Measurements from ENCODE around the gene AEBP2. TPM values are rescaled to one million over a fixed set of nuclear protein-coding genes. Genes with fewer than 3 reads are reported as not detected.

AEBP2 gene
- total and polyA plus RNA-seq, 2 donors, result 21.2 to 33.0 TPM

DNA sequence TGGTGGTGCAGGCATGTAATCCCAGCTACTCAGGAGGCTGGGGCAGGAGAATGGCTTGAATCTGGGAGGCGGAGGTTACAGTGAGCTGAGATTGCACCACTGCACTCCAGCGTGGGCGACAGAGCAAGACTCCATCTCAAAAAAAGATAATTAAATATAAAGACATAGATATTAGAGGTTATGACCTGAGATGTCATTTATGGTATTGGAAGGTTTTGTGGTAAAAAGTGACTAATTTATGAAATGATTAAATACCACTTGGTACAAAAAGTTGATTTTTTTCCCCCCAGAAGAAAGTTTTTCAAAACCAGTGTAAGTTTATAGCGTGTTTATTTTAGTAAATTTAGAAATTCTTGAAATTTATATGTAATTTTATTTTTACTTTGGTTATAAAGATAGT, 4.3 kb downstream of the AEBP2 start:
- H3K4me1 ChIP-seq (ENCODE audit: control insufficient read depth in 2 of 2, insufficient read depth in 2 of 2, low read length in 2 of 2), result peaks cover 3 to 7% of the 10 kb centered on the region in 2 donors
- no peaks in the 10 kb centered on the region for H3K9me3 ChIP-seq (ENCODE audit: control insufficient read depth in 2 of 2, insufficient read depth in 1 of 2, low read length in 1 of 2)
- no peaks in the 10 kb centered on the region for H3K27me3 ChIP-seq (ENCODE audit: control insufficient read depth in 2 of 2, insufficient read depth in 1 of 2, low read length in 1 of 2)
- 97% methylated on average over 4 of the region's 4 CpGs for WGBS
- no peak overlapping the region for H3K27ac ChIP-seq (ENCODE audit: low read depth in 1 of 2, low read length in 1 of 2)
- no peak overlapping the region for H3K4me3 ChIP-seq (ENCODE audit: low read length in 2 of 2)
- H3K36me3 ChIP-seq (ENCODE audit: control insufficient read depth in 2 of 2, insufficient read depth in 2 of 2, low read length in 1 of 2), result peaks cover 9 to 12% of the 10 kb centered on the region in 2 donors
- no peak for DNase-seq (ENCODE audit: low read depth in 6 of 9, low spot score in 9 of 9)

DNA sequence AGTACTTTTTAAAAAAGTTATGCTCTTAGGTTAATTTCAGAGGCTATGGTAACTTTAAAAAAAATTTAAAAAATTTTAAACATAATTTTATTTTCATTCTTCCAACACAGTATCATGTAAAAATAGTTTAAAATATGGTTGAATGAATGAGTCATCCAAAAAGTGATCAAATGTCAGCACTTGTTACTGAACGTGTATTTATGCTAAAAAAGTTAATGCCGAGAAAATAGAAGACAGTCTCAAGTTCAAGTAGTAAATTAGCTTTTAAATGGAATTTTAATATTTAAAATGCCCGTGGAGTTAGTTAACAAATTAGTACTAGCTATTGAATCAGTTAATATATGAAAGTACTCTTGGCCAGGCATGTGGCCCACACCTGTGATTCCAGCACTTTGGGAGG, 4.8 kb downstream of the AEBP2 start:
- H3K27ac ChIP-seq (ENCODE audit: low read depth in 1 of 2, low read length in 1 of 2), result no peak overlapping the region
- WGBS, result 89% methylated on average over 3 of the region's 3 CpGs
- peaks cover 9 to 12% of the 10 kb centered on the region in 2 donors for H3K36me3 ChIP-seq (ENCODE audit: control insufficient read depth in 2 of 2, insufficient read depth in 2 of 2, low read length in 1 of 2)
- H3K9me3 ChIP-seq (ENCODE audit: control insufficient read depth in 2 of 2, insufficient read depth in 1 of 2, low read length in 1 of 2), result no peaks in the 10 kb centered on the region
- H3K4me1 ChIP-seq (ENCODE audit: control insufficient read depth in 2 of 2, insufficient read depth in 2 of 2, low read length in 2 of 2), result peaks cover 3 to 5% of the 10 kb centered on the region in 2 donors
- no peak overlapping the region for H3K4me3 ChIP-seq (ENCODE audit: low read length in 2 of 2)
- H3K27me3 ChIP-seq (ENCODE audit: control insufficient read depth in 2 of 2, insufficient read depth in 1 of 2, low read length in 1 of 2), result no peaks in the 10 kb centered on the region
- no peak for DNase-seq (ENCODE audit: low read depth in 6 of 9, low spot score in 9 of 9)

DNA sequence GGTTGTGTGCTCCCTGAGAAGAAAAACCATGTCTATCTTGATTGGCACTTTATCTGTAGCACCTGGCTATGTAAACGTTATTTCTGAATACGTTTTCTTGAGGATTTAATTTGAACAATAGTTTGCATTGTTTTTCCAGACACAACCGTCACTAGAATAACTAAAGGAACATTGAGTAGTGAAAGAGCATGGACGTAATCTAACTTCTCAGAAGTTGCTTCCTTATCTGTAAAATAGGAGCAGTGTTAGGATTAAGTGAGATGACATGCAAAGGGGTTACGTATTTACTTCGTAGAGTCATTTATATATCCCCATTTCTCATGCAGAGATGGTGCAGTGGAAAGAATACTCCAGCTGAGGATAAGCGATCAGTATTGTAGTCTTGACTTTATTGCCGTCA, 8.1 kb downstream of the AEBP2 start:
- Histone ChIP-seq H3K9me3 (ENCODE audit: control insufficient read depth in 2 of 2, insufficient read depth in 1 of 2, low read length in 1 of 2) (no peaks in the 10 kb centered on the region), H3K27me3 (ENCODE audit: control insufficient read depth in 2 of 2, insufficient read depth in 1 of 2, low read length in 1 of 2) (no peaks in the 10 kb centered on the region), H3K4me3 (ENCODE audit: low read length in 2 of 2) (no peak overlapping the region), H3K36me3 (ENCODE audit: control insufficient read depth in 2 of 2, insufficient read depth in 2 of 2, low read length in 1 of 2) (peaks cover 9 to 12% of the 10 kb centered on the region in 2 donors), H3K27ac (ENCODE audit: low read depth in 1 of 2, low read length in 1 of 2) (no peak overlapping the region), H3K4me1 (ENCODE audit: control insufficient read depth in 2 of 2, insufficient read depth in 2 of 2, low read length in 2 of 2) (no peaks in the 10 kb centered on the region)
- 96% methylated on average over 8 of the region's 8 CpGs for WGBS
- DNase-seq (ENCODE audit: low read depth in 6 of 9, low spot score in 9 of 9), result no peak

DNA sequence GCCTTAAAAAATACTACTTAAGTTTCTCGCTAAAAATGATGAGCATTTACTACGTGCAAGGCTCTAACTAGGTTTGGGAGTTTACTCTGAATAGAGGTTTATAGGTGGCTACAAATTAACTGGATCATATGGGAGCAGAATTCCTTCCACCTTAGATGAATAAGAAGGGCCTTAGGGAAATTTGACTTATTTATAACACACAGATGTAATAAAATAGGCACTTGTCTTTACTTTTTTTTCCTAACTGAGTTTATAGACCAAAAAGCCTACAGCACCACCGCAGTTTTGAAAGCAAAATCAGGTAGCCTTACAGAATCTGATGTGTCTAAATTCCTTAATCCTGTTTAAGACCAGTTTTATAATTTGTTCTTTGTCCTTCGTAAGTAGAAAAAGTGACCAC, 10.5 kb downstream of the AEBP2 start:
- Histone ChIP-seq H3K27me3 (ENCODE audit: control insufficient read depth in 2 of 2, insufficient read depth in 1 of 2, low read length in 1 of 2) (no peaks in the 10 kb centered on the region), H3K36me3 (ENCODE audit: control insufficient read depth in 2 of 2, insufficient read depth in 2 of 2, low read length in 1 of 2) (peaks cover 5% of the 10 kb centered on the region in 2 donors), H3K4me3 (ENCODE audit: low read length in 2 of 2) (no peak overlapping the region), H3K9me3 (ENCODE audit: control insufficient read depth in 2 of 2, insufficient read depth in 1 of 2, low read length in 1 of 2) (no peaks in the 10 kb centered on the region), H3K4me1 (ENCODE audit: control insufficient read depth in 2 of 2, insufficient read depth in 2 of 2, low read length in 2 of 2) (no peaks in the 10 kb centered on the region), H3K27ac (ENCODE audit: low read depth in 1 of 2, low read length in 1 of 2) (no peak overlapping the region)
- no peak for DNase-seq (ENCODE audit: low read depth in 6 of 9, low spot score in 9 of 9)
- 97% methylated on average over 4 of the region's 4 CpGs for WGBS

DNA sequence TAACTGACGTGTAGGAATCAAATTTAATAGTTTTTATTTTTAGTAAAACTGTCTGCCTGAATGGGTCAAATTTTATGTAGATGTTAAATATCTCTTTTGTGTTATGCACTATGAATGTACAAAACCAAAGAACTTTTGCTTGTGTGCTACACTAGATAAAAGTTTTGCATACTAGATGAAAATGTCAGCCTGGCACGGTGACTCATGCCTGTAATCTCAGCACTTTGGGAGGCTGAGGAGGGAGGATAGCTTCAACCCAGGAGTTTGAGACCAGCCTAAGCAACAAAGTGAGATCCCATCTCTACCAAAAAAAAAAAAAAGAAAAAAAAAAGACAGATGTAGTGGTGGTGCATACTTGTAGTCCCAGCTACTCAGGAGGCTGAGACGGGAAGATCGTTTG, 11.1 kb downstream of the AEBP2 start:
- no peak for DNase-seq (ENCODE audit: low read depth in 6 of 9, low spot score in 9 of 9)
- H3K27ac ChIP-seq (ENCODE audit: low read depth in 1 of 2, low read length in 1 of 2), result no peak overlapping the region
- no peaks in the 10 kb centered on the region for H3K9me3 ChIP-seq (ENCODE audit: control insufficient read depth in 2 of 2, insufficient read depth in 1 of 2, low read length in 1 of 2)
- no peaks in the 10 kb centered on the region for H3K4me1 ChIP-seq (ENCODE audit: control insufficient read depth in 2 of 2, insufficient read depth in 2 of 2, low read length in 2 of 2)
- H3K27me3 ChIP-seq (ENCODE audit: control insufficient read depth in 2 of 2, insufficient read depth in 1 of 2, low read length in 1 of 2), result no peaks in the 10 kb centered on the region
- WGBS, result 95% methylated on average over 4 of the region's 4 CpGs
- H3K36me3 ChIP-seq (ENCODE audit: control insufficient read depth in 2 of 2, insufficient read depth in 2 of 2, low read length in 1 of 2), result peaks cover 2 to 3% of the 10 kb centered on the region in 2 donors
- no peak overlapping the region for H3K4me3 ChIP-seq (ENCODE audit: low read length in 2 of 2)

DNA sequence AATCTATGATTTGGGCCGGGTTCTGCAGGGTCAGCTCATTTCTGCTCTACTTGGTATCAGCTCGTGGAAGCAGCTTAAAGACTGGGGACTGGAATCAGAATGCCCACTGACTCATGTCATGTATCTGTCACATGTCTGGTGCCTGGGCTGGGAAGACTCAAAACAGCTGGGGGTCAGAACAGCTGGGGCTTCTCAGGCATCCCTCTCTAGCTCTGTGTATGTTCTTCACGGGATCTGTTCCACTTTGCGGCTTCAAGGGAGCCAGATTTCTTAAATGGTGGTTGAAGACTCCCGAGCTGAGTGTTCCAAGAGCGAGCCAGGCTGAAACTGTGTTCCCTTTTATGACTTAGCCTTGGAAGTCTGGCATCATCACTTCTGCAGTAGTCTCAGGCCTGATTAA, 11.9 kb downstream of the AEBP2 start:
- Histone ChIP-seq H3K36me3 (ENCODE audit: control insufficient read depth in 2 of 2, insufficient read depth in 2 of 2, low read length in 1 of 2) (peaks cover under 1 to 2% of the 10 kb centered on the region in 2 donors), H3K27ac (ENCODE audit: low read depth in 1 of 2, low read length in 1 of 2) (no peak overlapping the region), H3K4me1 (ENCODE audit: control insufficient read depth in 2 of 2, insufficient read depth in 2 of 2, low read length in 2 of 2) (no peaks in the 10 kb centered on the region), H3K4me3 (ENCODE audit: low read length in 2 of 2) (no peak overlapping the region), H3K9me3 (ENCODE audit: control insufficient read depth in 2 of 2, insufficient read depth in 1 of 2, low read length in 1 of 2) (no peaks in the 10 kb centered on the region), H3K27me3 (ENCODE audit: control insufficient read depth in 2 of 2, insufficient read depth in 1 of 2, low read length in 1 of 2) (no peaks in the 10 kb centered on the region)
- no peak for DNase-seq (ENCODE audit: low read depth in 6 of 9, low spot score in 9 of 9)
- WGBS, result 79% methylated on average over 6 of the region's 6 CpGs

DNA sequence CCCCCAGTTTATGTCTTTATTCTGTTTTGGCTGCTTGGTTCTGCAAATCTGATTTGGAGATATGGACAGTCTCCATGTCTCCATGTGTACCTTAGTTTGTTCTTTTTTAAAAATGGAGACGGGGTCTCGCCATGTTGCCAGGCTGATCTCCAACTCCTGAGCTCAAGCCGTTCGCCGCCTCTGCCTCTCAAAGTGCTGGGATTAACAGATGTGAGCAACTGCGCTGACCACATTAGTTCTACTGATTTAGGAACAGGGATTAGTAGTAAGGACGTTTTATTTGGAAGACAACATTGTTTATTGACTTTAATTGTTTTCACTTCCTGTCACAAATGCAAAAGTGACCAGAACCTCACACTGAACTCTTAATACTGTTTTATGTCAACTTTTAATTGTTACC, 14.7 kb downstream of the AEBP2 start:
- no peak overlapping the region for H3K27ac ChIP-seq (ENCODE audit: low read depth in 1 of 2, low read length in 1 of 2)
- 97% methylated on average over 7 of the region's 7 CpGs for WGBS
- H3K36me3 ChIP-seq (ENCODE audit: control insufficient read depth in 2 of 2, insufficient read depth in 2 of 2, low read length in 1 of 2), result peaks cover 3 to 8% of the 10 kb centered on the region in 2 donors
- no peaks in the 10 kb centered on the region for H3K27me3 ChIP-seq (ENCODE audit: control insufficient read depth in 2 of 2, insufficient read depth in 1 of 2, low read length in 1 of 2)
- no peak overlapping the region for H3K4me3 ChIP-seq (ENCODE audit: low read length in 2 of 2)
- no peaks in the 10 kb centered on the region for H3K9me3 ChIP-seq (ENCODE audit: control insufficient read depth in 2 of 2, insufficient read depth in 1 of 2, low read length in 1 of 2)
- no peaks in the 10 kb centered on the region for H3K4me1 ChIP-seq (ENCODE audit: control insufficient read depth in 2 of 2, insufficient read depth in 2 of 2, low read length in 2 of 2)
- no peak for DNase-seq (ENCODE audit: low read depth in 6 of 9, low spot score in 9 of 9)

DNA sequence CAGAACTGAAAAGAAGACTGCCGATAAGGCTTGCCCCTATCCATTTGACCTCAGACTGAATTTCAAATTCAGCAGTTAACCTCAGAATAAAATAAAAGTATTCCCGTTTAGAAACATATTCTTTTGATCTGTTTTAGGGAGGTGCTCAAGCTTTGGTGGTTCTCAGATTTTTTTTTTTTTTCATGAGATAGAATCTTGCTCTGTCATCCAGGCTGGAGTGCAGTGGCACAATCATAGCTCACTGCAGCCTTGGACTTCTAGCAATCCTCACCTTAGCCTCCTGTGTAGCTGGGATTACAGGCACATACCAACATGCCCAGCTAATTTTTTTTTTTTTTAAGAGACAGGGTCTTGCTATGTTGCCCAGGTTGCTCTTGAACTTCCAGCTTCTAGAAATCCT, 15.5 kb downstream of the AEBP2 start:
- Histone ChIP-seq H3K36me3 (ENCODE audit: control insufficient read depth in 2 of 2, insufficient read depth in 2 of 2, low read length in 1 of 2) (peaks cover 3 to 8% of the 10 kb centered on the region in 2 donors), H3K4me3 (ENCODE audit: low read length in 2 of 2) (no peak overlapping the region), H3K4me1 (ENCODE audit: control insufficient read depth in 2 of 2, insufficient read depth in 2 of 2, low read length in 2 of 2) (no peaks in the 10 kb centered on the region), H3K27ac (ENCODE audit: low read depth in 1 of 2, low read length in 1 of 2) (no peak overlapping the region), H3K9me3 (ENCODE audit: control insufficient read depth in 2 of 2, insufficient read depth in 1 of 2, low read length in 1 of 2) (no peaks in the 10 kb centered on the region), H3K27me3 (ENCODE audit: control insufficient read depth in 2 of 2, insufficient read depth in 1 of 2, low read length in 1 of 2) (no peaks in the 10 kb centered on the region)
- WGBS, result 58% methylated on average over 2 of the region's 2 CpGs
- no peak for DNase-seq (ENCODE audit: low read depth in 6 of 9, low spot score in 9 of 9)

DNA sequence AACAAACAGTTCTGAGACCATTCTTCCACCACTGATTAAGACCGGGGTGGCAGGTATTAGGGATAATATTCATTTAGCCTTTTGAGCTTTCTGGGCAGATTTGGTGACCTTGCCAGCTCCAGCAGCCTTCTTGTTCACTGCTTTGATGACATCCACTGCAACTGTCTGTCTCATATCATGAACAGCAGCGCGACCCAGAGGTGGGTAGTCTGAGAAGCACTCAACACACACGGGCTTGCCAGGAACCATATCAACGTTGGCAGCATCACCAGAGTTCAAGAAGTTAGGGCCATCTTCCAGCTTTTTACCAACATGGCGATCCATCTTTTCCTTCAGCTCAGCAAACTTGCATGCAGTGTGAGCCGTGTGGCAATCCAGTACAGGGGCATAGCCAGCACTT, 16.9 kb downstream of the AEBP2 start:
- H3K9me3 ChIP-seq (ENCODE audit: control insufficient read depth in 2 of 2, insufficient read depth in 1 of 2, low read length in 1 of 2), result no peaks in the 10 kb centered on the region
- no peak overlapping the region for H3K4me3 ChIP-seq (ENCODE audit: low read length in 2 of 2)
- H3K4me1 ChIP-seq (ENCODE audit: control insufficient read depth in 2 of 2, insufficient read depth in 2 of 2, low read length in 2 of 2), result no peaks in the 10 kb centered on the region
- peaks cover 3 to 8% of the 10 kb centered on the region in 2 donors for H3K36me3 ChIP-seq (ENCODE audit: control insufficient read depth in 2 of 2, insufficient read depth in 2 of 2, low read length in 1 of 2)
- DNase-seq (ENCODE audit: low read depth in 6 of 9, low spot score in 9 of 9), result no peak
- no peak overlapping the region for H3K27ac ChIP-seq (ENCODE audit: low read depth in 1 of 2, low read length in 1 of 2)
- WGBS, result 96% methylated on average over 7 of the region's 7 CpGs
- H3K27me3 ChIP-seq (ENCODE audit: control insufficient read depth in 2 of 2, insufficient read depth in 1 of 2, low read length in 1 of 2), result no peaks in the 10 kb centered on the region

DNA sequence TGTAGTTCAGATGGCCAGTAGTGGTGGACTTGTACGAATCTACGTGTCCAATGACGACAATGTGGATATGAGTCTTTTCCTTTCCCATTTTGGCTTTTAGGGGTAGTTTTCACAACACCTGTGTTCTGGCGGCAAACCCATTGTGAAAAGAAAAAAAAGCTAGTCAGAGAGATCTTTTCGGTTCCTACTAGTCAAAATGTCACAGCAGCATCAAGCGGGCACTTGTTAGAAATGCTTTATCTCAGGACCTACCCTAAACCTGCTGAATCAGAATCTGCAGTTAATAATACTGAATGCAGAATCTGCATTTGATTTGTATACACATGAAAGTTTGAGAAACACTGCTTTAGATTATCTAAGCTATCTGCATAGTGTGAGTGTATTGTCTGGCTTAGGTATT, 18.3 kb downstream of the AEBP2 start:
- DNase-seq (ENCODE audit: low read depth in 6 of 9, low spot score in 9 of 9), result no peak
- WGBS, result 98% methylated on average over 6 of the region's 6 CpGs
- Histone ChIP-seq H3K27ac (ENCODE audit: low read depth in 1 of 2, low read length in 1 of 2) (no peak overlapping the region), H3K4me1 (ENCODE audit: control insufficient read depth in 2 of 2, insufficient read depth in 2 of 2, low read length in 2 of 2) (no peaks in the 10 kb centered on the region), H3K27me3 (ENCODE audit: control insufficient read depth in 2 of 2, insufficient read depth in 1 of 2, low read length in 1 of 2) (no peaks in the 10 kb centered on the region), H3K36me3 (ENCODE audit: control insufficient read depth in 2 of 2, insufficient read depth in 2 of 2, low read length in 1 of 2) (peaks cover 3 to 11% of the 10 kb centered on the region in 2 donors), H3K9me3 (ENCODE audit: control insufficient read depth in 2 of 2, insufficient read depth in 1 of 2, low read length in 1 of 2) (no peaks in the 10 kb centered on the region), H3K4me3 (ENCODE audit: low read length in 2 of 2) (no peak overlapping the region)

Data from thymus (tissue), 11 donors.